Activated naive CD4-positive, alpha-beta T cell treated with anti-CD3 and anti-CD28 coated beads, Interleukin-2, amount 50 U/mL, for 72 hours (primary cell): ENCODE measurements around the gene YTHDC1. TPM values are rescaled to one million over a fixed set of nuclear protein-coding genes. Genes with fewer than 3 reads are reported as not detected.

Experiments
- ATAC-seq, 2 donors: fragments of 150-1000 bp; cut with Tn5 transposase; 2 replicates each; pipeline ENCODE4 v1.10.0; 2021; ENCODE audit warnings: mild to moderate bottlenecking in 2 of 2, moderate library complexity in 2 of 2
- DNase-seq, 2 donors: peaks; one replicate each; pipeline ENCODE4 v3.0.0; 2021 to 2022; ENCODE audit warnings: low spot score in 2 of 2
- H3K27ac Mint-ChIP-seq, 2 donors: one replicate each; pipeline ENCODE4 v1.8.0; 2022; ENCODE audit warnings: mild to moderate bottlenecking in 2 of 2, mixed read lengths in 2 of 2
- H3K36me3 Mint-ChIP-seq, 2 donors: one replicate each; pipeline ENCODE4 v1.8.0; 2022; ENCODE audit warnings: mixed read lengths in 2 of 2
- H3K9me3 Mint-ChIP-seq, 2 donors: one replicate each; pipeline ENCODE4 v1.8.0; 2022; ENCODE audit warnings: mixed read lengths in 2 of 2
- total RNA-seq, 2 donors: library from RNA; stranded (reverse); gene quantifications; one replicate each; pipeline ENCODE4 v1.2.3, GENCODE V29; 2022

Gene YTHDC1
- total RNA-seq, 2 donors from 2014 or later, result 83.2 to 87.3 TPM

- DNase-seq (no peak), ATAC-seq (no peak)
- Mint-ChIP-seq H3K36me3 (no peaks in the 10 kb centered on the region), H3K27ac (no peak overlapping the region), H3K9me3 (no peaks in the 10 kb centered on the region)
These were observed 72.3 kb downstream of the YTHDC1 start for GRCh38 chr4:68277627-68278026.

GRCh38 chr4:68272860-68273259 is 77.0 kb downstream of the YTHDC1 start:
- Mint-ChIP-seq H3K36me3 (no peaks in the 10 kb centered on the region), H3K27ac (no peak overlapping the region), H3K9me3 (no peaks in the 10 kb centered on the region)
- DNase-seq (no peak), ATAC-seq (no peak)

GRCh38 chr4:68272380-68272779 is 77.5 kb downstream of the YTHDC1 start:
- DNase-seq (no peak), ATAC-seq (peak; percentile 29 to 83)
- no peak overlapping the region for H3K27ac Mint-ChIP-seq
- H3K36me3 Mint-ChIP-seq, result no peaks in the 10 kb centered on the region
- no peaks in the 10 kb centered on the region for H3K9me3 Mint-ChIP-seq

- Mint-ChIP-seq H3K9me3 (no peaks in the 10 kb centered on the region), H3K36me3 (no peaks in the 10 kb centered on the region), H3K27ac (no peak overlapping the region)
- ATAC-seq, result peak in 1 of 2 donors; percentile 73
- DNase-seq, result no peak
These were observed 78.0 kb downstream of the YTHDC1 start for GRCh38 chr4:68271851-68272357.

DNA sequence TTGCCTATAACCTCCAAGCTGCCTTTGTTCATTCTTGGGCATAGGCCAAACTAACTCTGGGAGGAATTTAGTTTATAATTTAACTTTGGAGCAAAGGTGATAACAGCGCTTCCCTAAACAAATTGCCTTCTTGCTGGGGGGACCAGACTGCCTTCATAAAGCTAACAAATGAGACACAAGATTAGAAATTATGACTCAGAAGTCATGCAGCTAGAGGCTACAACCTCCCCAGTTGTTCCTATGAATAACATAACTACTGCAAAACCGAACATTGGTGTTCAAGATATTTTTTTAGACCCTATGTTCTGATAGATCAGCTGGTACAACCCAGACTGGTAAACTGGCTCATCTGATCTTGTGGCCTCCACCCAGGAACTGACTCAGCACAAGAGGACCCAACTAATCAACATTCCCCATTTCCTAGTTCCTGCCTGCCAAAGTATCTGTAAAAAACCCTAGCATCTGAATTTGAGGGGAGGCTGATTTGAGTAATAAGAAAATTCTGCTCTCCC is 82.4 kb downstream of the YTHDC1 start:
- Mint-ChIP-seq H3K36me3 (peaks cover 0 to 7% of the 10 kb centered on the region in 2 donors), H3K9me3 (peaks cover 0 to 6% of the 10 kb centered on the region in 2 donors), H3K27ac (no peak overlapping the region)
- DNase-seq (no peak), ATAC-seq (no peak)

DNA sequence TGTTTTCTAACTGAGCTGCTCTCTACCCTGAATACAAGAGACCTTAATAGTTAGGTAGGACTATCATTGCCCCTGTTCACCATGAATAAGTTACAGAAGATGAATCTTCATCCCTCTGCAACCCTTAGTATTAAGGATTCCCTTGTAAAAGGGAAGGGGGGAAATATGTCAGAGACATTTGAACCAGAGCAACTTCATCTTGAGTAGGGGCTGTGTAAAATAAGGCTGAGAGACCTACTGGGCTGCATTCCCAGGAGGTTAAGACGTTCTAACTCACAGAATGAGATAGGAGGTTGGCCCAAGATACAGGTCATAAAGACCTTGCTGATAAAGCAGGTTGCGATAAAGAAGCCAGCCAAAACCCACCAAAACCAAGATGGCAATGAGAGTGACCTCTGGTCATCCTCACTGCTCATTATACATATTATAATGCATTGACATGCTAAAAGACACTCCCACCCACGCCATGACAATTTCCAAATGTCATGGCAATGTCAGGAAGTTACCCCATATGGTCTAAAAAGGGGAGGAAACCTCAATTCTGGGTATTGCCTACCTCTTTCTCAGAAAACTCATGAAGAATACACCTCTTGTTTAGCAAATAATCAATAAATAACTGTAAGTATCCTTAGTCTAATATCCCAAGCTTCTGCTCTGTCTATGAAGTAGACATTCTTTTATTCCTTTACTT is 84.9 kb downstream of the YTHDC1 start:
- H3K27ac Mint-ChIP-seq, result no peak overlapping the region
- ATAC-seq, result no peak
- no peak for DNase-seq
- peaks cover 0 to 13% of the 10 kb centered on the region in 2 donors for H3K36me3 Mint-ChIP-seq
- peaks cover 0 to 10% of the 10 kb centered on the region in 2 donors for H3K9me3 Mint-ChIP-seq

Other genes with a start within 250 kb of the YTHDC1 start
- gene TMPRSS11F, start 220.2 kb downstream of the YTHDC1 start, total RNA-seq, result not detected
- gene TMPRSS11B, start 104.4 kb downstream of the YTHDC1 start, total RNA-seq, result not detected
- gene TMPRSS11E, start 97.4 kb upstream of the YTHDC1 start, total RNA-seq, result under 1 TPM in 1 of 2 donors, not detected in 1; 0.11 TPM
- not detected for gene UGT2B17, start 226.2 kb upstream of the YTHDC1 start, total RNA-seq